Jurkat, Clone E6-1 (cell line): ENCODE measurements around the gene LIPM.
"Not testable (repeated sequence)": the region's sequence is repeated elsewhere in the genome, so short reads cannot be mapped to it uniquely, and the experiment has no call there.

Experiments
- DNase-seq: peaks from one replicate; pipeline ENCODE4 v3.0.0-alpha.2; 2011; ENCODE audit warnings: low read depth, low spot score
- H3K4me3 ChIP-seq: 2 replicates; pipeline ENCODE4 v1.5.1; 2011; ENCODE audit warnings: mild to moderate bottlenecking, low read length, control low read depth, moderate library complexity

The LIPM gene

DNA sequence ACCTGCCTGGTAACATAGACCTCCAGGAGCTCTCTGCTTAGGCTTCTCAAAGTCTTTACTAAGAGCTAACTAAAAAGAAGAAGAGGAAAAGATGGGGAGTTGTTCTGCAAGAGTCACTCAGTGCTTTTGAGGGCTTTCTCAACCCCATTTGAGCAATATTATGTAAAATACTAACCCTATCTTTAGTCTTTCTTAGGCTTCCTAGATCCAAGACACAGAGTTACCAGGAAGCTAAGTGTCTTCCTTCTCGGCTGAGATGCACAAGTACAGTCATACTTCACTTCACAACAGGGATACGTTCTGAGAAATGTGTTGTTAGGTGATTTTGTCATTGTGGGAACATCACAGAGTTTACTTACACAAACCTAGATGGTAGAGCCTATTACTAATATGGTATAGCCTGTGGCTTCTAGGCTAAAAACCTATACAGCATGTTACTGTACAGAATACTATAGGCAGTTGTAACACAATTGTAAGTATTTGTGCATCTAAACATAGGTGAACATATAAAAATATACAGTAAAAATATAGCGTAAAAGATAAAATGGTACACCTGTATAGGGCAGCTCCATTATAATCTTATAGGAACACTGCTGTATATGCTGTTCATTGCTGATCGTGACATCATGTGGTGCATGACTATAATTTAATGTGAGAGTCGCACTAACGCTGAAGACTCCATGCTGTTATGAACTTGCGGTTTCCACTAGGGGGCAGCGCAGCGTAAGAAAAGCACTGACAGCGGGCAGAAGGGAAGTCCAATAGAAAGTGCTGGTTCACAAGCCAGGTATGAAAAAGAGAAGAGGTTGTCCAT is 32.8 kb downstream of the LIPM start:
- peak; percentile 92 for DNase-seq
- H3K4me3 ChIP-seq, result no peak overlapping the region

DNA sequence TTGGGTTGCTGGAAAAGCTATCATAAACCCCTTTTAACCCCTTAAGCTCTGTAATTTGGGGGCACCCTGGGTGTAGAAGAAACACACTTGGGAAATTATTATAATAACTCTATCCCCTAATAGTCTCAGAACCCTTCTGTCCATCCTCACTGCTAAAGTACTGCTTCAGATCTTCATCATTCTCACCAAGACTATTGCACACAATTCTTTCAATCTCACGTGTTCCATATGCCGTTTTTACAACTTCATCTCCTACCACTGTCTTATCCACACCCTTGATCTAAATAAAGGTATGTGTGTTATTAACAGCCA is 33.3 kb downstream of the LIPM start:
- no peak overlapping the region for H3K4me3 ChIP-seq
- no peak for DNase-seq

DNA sequence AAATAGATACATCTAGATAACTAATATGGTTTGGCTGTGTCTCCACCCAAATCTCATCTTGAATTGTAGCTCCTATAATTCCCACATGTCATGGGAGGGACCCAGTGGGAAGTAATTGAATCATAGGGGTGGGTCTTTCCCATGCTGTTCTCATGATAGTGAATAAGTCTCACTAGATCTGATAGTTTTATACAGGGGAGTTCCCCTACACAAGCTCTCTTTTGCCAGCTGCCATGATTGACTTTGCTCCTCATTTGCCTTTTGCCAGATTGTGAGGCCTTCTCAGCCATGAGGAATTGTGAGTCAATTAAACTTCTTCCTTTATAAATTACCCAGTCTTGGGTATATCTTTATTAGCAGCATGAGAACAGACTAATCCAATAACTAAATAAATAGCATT is 35.1 kb downstream of the LIPM start:
- not testable (repeated sequence) for H3K4me3 ChIP-seq, DNase-seq

DNA sequence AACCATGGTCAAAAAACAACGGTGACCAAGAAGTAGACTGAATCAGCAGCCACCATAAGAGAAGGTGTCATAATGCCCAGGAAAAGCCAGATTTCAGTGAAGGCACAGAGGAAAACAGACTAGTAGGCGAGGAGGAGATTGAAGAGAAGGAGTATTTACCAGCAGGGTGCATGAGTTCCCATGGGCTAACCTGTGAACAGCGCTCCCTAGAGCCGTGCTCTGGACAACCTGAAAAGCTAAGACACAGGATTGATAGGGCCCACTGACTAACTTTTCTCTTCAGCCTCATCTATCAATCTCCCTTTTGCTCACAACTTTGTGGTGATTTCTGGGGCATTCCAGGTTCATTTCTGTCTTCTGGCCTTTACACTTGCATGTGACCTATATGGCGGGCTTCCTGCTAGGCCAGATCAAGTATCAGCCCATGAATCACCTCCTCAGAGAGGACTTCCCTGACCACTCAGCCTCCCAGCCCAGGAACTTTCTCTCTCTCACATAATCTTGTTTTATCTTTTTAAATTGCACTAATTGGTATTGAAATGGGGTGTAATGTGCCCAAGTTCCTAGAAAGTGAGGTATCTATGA is 36.3 kb downstream of the LIPM start:
- no peak for DNase-seq
- H3K4me3 ChIP-seq, result no peak overlapping the region

DNA sequence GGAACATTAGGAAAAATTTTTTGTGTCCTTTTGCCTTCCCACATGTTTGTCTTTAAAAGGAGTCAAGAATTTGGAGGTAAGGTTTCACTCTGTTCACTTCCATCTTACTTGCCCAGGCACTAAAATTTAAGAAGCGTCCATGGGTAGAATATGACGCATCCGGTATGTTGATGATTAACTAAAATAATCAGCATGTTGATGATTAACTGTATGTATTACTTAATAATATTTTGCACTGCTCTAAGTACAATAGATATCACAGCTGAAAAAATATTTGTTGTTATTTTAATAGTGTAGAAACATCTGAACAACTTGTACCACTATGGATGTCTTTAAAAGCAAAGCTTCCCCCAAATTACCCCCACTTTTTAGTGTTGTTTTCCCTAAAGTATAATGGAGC is 37.6 kb downstream of the LIPM start:
- DNase-seq, result no peak
- no peak overlapping the region for H3K4me3 ChIP-seq

DNA sequence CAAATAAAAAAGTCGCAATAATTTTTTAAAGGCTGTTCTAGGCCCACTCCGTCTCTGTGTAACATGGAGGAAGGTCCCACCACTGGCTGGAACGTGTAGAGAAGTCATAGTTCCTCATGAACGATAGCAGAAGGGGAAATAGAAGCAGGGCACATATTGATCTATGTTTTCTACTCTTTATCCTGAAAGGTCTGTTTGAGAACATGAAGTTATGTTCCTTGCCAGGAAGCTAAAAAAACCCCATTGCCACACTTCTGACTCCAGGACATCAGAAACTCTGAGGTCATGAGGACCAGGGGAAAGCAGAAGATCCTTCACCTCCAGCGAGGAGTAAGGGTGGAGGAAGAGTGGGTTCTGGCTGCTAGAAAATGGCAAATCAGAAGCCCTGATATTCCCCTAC is 38.4 kb downstream of the LIPM start:
- no peak overlapping the region for H3K4me3 ChIP-seq
- no peak for DNase-seq

DNA sequence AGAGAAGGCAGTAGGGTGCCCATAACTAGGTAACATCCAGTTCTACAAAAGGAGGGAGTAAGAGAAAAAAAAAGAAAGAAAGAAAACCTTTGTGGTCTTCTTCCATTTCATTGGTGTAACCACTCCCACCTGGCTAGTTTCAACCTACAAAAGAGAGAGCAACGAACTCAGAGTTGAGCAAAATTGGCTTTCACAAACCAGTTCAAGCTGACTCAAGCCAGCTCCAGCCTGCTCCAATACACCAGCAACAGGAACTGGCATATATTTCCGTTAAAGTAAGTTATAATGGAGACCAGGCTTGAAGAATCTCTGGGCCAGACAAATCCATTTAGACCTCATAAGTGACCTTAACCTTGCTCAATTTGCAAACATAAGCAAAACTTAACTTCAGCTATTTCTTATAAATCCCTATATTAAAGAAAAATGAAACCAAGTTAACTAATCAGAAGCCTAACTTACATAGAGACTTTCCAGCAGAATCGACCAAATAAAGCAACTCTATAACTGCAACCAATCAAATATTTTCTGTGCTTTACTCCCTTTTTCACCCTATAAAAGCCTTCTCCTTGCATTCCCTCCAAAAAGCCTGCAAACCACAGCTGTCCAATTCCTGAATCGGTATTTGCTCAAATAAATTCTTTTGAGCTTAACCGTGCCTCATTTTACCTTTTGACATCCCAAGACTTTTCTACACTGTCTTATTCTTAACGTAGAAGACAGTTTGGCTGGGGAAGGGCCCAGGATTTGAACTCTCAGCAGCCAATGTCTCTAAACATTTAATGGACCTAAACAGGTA is 39.0 kb downstream of the LIPM start:
- no peak for DNase-seq

DNA sequence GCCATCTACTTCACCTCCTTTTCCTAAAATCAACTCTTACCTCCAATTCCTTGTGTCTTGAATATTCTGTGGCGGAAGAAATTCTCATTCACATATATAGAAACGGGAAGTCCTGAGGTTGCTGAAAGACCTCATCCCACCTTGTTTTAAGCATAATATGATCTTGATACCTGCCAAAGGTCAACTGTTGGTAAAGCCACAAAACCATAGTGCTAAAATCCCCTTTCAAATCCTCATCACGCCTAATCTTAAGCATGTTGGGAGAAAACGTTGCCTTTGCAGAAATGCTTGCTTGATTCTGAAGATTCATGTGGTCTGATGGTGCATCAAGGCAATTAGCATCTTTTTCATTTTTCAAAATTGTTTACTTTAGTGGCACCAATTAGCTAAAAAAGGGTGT is 40.6 kb downstream of the LIPM start:
- DNase-seq, result no peak
- no peak overlapping the region for H3K4me3 ChIP-seq

More for the DNA sequence above, 39.0 kb downstream of the LIPM start:
- no peak overlapping the region for H3K4me3 ChIP-seq

DNA sequence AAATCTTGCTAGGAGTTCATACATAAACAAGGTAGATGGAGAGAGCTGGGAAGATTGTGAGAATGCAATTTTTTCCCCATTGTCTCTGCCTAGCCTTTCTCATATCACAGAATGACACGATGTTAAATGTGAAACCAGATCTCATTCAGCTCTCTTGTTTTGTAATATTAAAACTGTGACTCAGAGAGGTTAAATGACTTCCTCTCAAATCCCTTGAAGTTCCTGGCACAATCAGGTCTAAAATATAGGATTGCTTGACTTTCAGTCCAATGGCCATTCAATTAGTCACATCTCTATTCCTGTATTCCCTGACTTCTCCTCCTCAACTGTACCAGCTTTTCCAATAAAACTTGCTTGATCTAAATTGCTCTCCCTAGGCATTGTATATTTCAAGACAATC is 46.0 kb downstream of the LIPM start:
- H3K4me3 ChIP-seq, result no peak overlapping the region
- no peak for DNase-seq

DNA sequence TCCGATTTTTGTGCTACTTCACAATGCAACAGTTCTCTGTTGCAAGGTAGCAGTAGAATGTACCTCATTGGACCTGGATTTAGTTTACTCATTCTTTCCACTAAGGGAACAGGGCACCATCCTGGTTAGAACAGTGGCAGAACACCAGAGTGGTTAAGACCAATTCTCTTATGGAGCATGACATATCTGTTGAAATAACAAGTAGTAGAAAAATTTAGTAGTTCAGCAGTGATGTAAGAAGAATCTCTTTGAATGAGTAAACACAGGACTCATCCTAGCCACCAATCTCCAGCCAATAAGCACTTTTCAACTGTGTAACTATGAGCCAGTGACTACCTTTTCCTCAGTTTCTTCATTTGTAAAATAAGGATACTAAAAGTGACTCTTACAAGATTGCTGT is 46.7 kb downstream of the LIPM start:
- no peak overlapping the region for H3K4me3 ChIP-seq

DNA sequence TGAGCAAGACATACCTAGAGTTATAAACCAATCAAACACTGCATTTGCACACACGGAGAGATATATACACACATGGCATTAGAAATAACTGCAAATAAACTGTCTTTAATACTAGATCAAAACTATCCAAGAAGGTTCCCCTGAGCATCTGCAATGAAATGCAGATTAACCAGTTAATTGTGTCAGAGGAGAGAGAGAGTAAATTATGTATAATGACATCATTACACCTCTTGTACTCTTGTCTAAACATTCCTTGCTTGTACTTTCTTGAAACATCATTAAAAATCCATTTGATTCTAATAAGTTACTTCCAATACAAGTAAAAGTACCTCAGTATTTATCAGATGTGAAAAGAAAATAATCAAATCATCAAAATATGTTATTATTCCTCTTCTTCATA is 48.2 kb downstream of the LIPM start:
- no peak overlapping the region for H3K4me3 ChIP-seq
- DNase-seq, result no peak

More for the DNA sequence above, 46.7 kb downstream of the LIPM start:
- no peak for DNase-seq

DNA sequence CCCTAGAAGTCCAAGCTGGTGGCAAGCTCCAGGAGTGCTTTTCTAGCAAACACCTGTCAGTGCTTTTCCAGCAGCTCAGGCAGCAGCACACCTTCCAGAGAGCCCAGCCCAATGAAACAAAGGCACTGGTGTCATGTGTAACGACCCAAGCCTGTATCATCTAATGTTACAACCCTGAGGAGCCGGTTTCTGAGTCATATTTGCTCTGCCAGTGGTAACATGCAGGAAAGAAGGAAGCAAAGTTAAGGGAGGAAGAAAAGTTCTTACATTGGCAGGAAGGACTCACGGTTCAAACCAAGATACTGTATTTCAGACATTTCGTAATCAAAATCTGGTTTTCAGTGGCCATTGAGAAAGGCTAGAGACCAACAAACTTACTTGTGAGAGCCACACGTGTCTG is 49.2 kb downstream of the LIPM start, which contains the start of gene ANKRD22:
TSS of gene ANKRD22 (minus strand) at position 139 of the 400 bp plus-strand sequence. CDS start 237 bp downstream, outside the sequence.
- H3K4me3 ChIP-seq, result no peak within 1 kb of the TSS
- DNase-seq, result no peak

DNA sequence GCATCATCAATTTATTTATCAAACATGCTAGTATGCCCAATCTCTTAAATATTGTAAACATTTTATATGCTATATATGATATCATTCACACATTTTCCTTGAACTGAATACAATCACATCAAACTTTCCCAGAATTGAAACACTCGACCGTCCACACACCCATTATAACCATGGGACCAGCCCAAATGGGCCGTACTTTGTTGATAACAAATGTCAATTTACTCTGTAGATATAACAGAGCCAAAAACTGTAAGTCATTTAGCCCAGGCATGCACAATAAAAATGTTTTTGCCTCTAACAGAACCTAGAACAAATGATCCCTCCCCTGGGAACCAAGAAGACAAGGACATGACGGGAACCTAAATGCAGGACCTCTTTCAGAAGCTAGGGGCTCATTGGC is 49.8 kb downstream of the LIPM start:
- no peak for DNase-seq
- no peak overlapping the region for H3K4me3 ChIP-seq

DNA sequence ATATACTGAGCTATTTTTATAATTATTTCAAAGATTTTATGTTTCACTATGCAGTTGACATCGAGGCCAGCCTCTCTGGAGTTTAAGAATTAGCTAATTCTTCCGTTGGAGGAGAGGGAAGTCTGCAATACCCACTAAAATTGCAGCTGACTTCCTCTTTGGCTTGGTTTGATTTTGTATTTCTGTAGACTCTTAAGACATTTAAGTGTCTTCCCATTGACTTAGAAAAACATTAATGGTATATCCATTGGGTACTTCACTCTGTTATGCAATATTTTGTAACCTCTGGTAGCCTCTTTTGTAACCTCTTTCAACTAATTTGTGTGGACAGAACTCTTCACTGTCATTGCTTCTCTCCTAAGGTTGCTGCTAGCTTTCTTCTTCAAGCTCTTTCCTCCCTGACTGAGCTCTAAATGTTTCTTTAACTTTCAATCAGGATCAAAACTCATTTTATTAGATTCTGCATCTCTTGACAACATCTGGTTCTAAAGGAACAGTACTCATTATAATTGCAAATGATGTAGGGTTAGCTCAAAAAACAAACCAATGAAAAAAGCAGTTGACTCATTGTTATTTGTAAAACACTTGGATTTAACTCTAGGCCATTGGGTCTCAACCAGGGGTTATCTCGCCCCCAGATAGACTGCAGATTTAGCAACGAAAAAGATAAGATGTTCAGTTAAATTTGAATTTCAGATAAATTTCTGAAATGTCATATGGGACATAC is 50.8 kb downstream of the LIPM start:
- DNase-seq, result no peak
- H3K4me3 ChIP-seq, result no peak overlapping the region

DNA sequence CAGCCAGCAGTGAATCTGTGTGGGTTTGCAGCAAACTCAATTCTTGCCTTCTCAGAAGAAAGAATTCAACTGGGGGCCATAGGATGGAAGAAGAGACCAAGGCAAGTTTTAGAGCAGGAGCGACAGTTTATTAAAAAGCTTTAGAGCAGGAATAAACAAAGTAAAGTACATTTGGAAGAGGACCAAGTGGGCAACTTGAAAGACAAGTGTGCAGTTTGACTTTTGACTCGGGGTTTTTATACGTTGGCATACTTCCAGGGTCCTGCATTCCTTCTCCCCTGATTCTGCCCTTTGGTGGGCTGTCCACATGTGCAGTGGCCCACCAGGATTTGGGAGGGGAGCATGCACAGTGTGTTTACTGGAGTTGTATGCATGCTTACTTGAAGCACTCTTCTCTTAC is 52.2 kb downstream of the LIPM start:
- DNase-seq, result no peak
- no peak overlapping the region for H3K4me3 ChIP-seq

DNA sequence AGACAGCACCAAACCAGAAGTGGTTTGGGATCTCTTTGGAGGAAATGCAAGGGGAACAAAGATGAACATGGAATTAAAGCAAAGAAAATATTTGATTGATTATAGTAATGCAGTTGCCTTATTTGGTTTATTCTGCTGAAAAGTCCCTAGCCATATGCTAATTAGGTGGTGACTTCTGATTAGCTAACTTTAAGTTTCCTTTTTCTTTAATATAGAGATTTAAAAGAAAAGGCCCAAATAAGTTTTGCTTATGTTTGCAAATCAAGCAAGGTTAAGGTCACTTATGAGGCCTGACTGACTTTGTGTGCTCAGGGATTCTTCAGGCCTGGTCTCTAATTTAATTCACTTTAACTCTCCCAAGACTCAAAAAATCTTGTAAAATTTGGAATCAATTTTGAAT is 55.3 kb downstream of the LIPM start:
- no peak overlapping the region for H3K4me3 ChIP-seq
- no peak for DNase-seq

DNA sequence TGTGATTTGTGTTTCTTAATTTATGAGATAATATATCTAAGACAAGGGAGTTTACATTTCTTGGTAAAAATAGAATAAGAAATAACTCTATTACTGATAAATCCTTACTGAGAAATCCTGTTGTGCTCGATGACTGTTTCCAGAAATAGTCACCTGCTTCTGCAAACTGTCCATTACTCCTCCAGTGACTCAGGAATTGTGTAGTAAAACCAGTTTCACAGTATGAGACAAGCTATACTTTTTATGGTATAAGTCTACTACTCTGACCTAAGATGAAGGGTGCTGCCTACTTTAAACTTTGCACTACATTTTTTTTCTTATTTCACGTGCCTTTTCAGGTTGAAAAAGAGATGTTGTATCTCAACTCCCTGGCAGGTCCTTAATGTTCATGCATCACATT is 56.0 kb downstream of the LIPM start:
- no peak for DNase-seq
- H3K4me3 ChIP-seq, result no peak overlapping the region

DNA sequence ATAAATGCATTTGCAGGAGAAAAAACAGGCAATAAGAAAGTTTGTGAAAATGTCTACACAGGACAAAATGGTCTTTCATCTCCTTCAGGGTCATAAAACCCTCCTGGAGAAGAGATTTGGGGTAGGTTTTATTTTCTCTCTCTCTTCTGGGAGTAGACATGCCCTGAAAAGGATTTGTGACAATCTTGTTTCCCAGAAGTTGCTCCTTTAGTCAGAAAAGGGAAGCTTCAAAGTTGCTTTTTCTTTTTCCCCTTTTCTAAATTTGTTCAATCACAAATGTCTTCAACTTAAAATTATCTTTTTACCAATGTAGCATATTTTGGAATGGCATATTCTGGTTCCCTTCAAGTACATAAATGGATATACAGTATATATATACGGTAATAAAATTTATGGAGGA is 58.5 kb downstream of the LIPM start:
- no peak overlapping the region for H3K4me3 ChIP-seq
- no peak for DNase-seq

DNA sequence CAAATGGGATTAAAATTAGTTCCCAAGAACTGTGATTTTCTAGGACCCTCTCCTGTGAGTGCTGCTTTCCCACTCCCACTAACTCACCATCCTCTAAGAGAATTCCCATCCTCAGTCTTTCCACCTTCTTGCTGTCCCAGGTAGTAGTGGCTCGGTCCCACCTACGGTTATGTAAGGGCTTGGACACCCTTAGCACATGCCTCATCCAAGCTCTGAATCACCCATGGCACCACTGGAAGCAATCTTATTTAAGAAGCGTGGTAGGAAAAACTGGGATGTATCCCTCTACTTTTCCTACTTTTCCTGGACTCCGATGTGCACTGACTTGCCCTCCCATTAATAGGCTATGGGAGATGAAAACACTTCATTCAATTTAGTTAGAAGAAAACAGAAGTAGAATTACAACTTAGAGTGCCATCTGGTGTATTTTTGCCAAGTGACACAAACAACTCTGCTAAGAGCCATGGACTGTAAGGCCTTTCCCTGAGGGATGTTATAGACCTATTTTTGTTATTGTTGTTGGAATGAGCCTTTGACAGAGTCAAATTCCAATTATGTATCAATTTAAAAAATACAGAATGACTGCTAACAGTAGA is 62.8 kb downstream of the LIPM start:
- DNase-seq, result peak; percentile 31
- H3K4me3 ChIP-seq, result no peak overlapping the region
